OCI-LY7 (cell line): Measurements from ENCODE around the gene MON1B. TPM values are rescaled to one million over a fixed set of nuclear protein-coding genes. Genes with fewer than 3 reads are reported as not detected.

Experiments
- BruUV-seq: library from RNA; stranded (reverse); fragments of 400-500 nt; replicated peaks from 2 replicates; lab custom pipeline; 2021; lab: Mats Ljungman, UMichigan
- CTCF ChIA-PET: fragments of 300-600 bp; sonication (Branson Sonifier 250); formaldehyde crosslinking; loops from one replicate; lab custom pipeline; 2022; ENCODE audit warnings: antibody characterized with exemption; ENCODE audit not compliant: unreplicated experiment; lab: Charles Lee
- POLR2A ChIA-PET: fragments of 300-600 bp; sonication (Branson Sonifier 250); formaldehyde crosslinking; loops from one replicate; lab custom pipeline; 2022; ENCODE audit warnings: antibody characterized with exemption; lab: Charles Lee
- DNase-seq: peaks from one replicate; pipeline ENCODE4 v3.0.0-alpha.2; 2015; ENCODE audit warnings: low spot score
- H2AFZ ChIP-seq: fragments of 200-600 bp; sonication (generic), shearing (Covaris generic); 2 replicates; pipeline ENCODE4 v1.6.1; 2014; ENCODE audit warnings: mild to moderate bottlenecking, antibody characterized with exemption, low read length, moderate library complexity
- H3K27ac ChIP-seq: fragments of 200-600 bp; sonication (generic); 2 replicates; pipeline ENCODE4 v1.5.1; 2014; ENCODE audit warnings: mixed run types, low read depth, mild to moderate bottlenecking, moderate library complexity, low read length, inconsistent platforms; ENCODE audit not compliant: poor library complexity, severe bottlenecking
- H3K36me3 ChIP-seq: fragments of 200-600 bp; sonication (generic); 2 replicates; pipeline ENCODE4 v1.6.1; 2014; ENCODE audit warnings: mild to moderate bottlenecking, antibody characterized with exemption, low read length, moderate library complexity, mixed read lengths; ENCODE audit not compliant: insufficient read depth
- H3K4me1 ChIP-seq: fragments of 200-600 bp; sonication (generic); 2 replicates; pipeline ENCODE4 v1.5.1; 2014; ENCODE audit warnings: mild to moderate bottlenecking, low read length; ENCODE audit not compliant: insufficient read depth, poor library complexity, severe bottlenecking
- H3K4me2 ChIP-seq: fragments of 200-600 bp; sonication (generic); 2 replicates; pipeline ENCODE4 v1.6.1; 2014; ENCODE audit warnings: mild to moderate bottlenecking, low read length
- H3K4me3 ChIP-seq: fragments of 200-600 bp; sonication (generic); 2 replicates; pipeline ENCODE4 v1.5.1; 2014; ENCODE audit warnings: mild to moderate bottlenecking, low read depth, low read length; ENCODE audit not compliant: poor library complexity, severe bottlenecking
- H3K79me2 ChIP-seq: fragments of 200-600 bp; sonication (generic); 2 replicates; pipeline ENCODE4 v1.6.1; 2016; ENCODE audit warnings: low read depth, mild to moderate bottlenecking, low read length, moderate library complexity, mixed read lengths; ENCODE audit not compliant: insufficient read depth
- H3K9me2 ChIP-seq: fragments of 200-600 bp; sonication (generic); 2 replicates; pipeline ENCODE4 v1.6.1; 2016; ENCODE audit warnings: mild to moderate bottlenecking, low read length, mixed read lengths; ENCODE audit not compliant: insufficient read depth
- H3K9me3 ChIP-seq: fragments of 200-600 bp; sonication (generic); 2 replicates; pipeline ENCODE4 v1.6.1; 2014; ENCODE audit warnings: mild to moderate bottlenecking, mixed run types, low read length, mixed read lengths
- H4K20me1 ChIP-seq: fragments of 200-600 bp; sonication (generic); 2 replicates; pipeline ENCODE4 v1.6.1; 2014; ENCODE audit warnings: mild to moderate bottlenecking, antibody characterized with exemption, low read length, moderate library complexity, mixed read lengths; ENCODE audit not compliant: insufficient read depth
- EZH2phosphoT487 ChIP-seq: fragments of 200-600 bp; sonication (generic); IDR thresholded peaks from 2 replicates; pipeline ENCODE4 v1.6.1; 2018; ENCODE audit warnings: low read depth, borderline replicate concordance, mild to moderate bottlenecking, mixed run types, antibody characterized with exemption, low read length, moderate library complexity, mixed read lengths
- intact Hi-C: fragments of 100-400 bp; cut with micrococcal nuclease; formaldehyde crosslinking; loops from one replicate; pipeline ENCODE4 v1.10.0; 2022; ENCODE audit not compliant: unreplicated experiment
- total RNA-seq, 2 experiments: library from RNA; depleted of rRNA in 1 of 2; stranded (reverse); fragments of >200 nt in 1 of 2; shearing (Covaris generic) in 1 of 2; gene quantifications; 2 replicates each; pipeline ENCODE4 v1.2.3, GENCODE V29; 2014 to 2022
- TF ChIP-seq, protein P1 (sequence below): fragments of 200-600 bp; sonication (generic); conservative IDR thresholded peaks from 2 replicates; pipeline ENCODE4 v1.5.1; 2014; ENCODE audit warnings: mild to moderate bottlenecking, antibody characterized with exemption, low read length, moderate library complexity, mixed read lengths

MON1B gene
- total RNA-seq, 2 experiments from 2014 or later, result 20.4 to 72.7 TPM

DNA sequence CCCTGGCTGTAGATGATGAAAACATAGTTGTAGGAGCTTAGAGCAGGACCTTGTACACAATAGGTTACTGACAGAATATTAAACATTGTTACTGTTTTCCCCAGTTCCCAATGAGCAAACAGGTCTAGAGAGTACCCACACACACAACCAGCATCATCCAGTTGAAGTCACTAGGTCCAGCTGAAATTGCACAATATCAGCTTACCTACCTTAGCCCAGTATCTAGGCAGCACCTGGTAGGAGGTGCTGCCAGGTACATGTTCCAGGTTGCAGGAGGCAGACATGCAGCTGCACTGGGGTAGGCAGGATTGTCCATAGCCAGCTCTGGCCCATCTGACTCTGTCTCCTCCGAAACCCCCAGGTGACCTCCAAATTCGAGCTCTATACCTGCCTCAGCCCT is 6.8 kb downstream of the MON1B start:
- H3K9me3 ChIP-seq, result no peaks in the 10 kb centered on the region
- TF ChIP-seq, protein P1, sequence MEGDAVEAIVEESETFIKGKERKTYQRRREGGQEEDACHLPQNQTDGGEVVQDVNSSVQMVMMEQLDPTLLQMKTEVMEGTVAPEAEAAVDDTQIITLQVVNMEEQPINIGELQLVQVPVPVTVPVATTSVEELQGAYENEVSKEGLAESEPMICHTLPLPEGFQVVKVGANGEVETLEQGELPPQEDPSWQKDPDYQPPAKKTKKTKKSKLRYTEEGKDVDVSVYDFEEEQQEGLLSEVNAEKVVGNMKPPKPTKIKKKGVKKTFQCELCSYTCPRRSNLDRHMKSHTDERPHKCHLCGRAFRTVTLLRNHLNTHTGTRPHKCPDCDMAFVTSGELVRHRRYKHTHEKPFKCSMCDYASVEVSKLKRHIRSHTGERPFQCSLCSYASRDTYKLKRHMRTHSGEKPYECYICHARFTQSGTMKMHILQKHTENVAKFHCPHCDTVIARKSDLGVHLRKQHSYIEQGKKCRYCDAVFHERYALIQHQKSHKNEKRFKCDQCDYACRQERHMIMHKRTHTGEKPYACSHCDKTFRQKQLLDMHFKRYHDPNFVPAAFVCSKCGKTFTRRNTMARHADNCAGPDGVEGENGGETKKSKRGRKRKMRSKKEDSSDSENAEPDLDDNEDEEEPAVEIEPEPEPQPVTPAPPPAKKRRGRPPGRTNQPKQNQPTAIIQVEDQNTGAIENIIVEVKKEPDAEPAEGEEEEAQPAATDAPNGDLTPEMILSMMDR, result no peak
- no peak for TF ChIP-seq EZH2phosphoT487
- peaks cover 78% of the 10 kb centered on the region for H3K36me3 ChIP-seq
- peaks cover 1% of the 10 kb centered on the region for H3K4me1 ChIP-seq
- H3K4me2 ChIP-seq, result no peak overlapping the region
- H2AFZ ChIP-seq, result no peak overlapping the region
- H3K79me2 ChIP-seq, result peaks cover 10% of the 10 kb centered on the region
- DNase-seq, result no peak
- no TSS peak for BruUV-seq
- H3K4me3 ChIP-seq, result no peak overlapping the region
- CTCF ChIA-PET, result no interaction called here
- H4K20me1 ChIP-seq, result 0 out of 2 replicates have a peak, but pooled peaks cover 2% of the 10 kb centered on the region
- H3K9me2 ChIP-seq, result no peaks in the 10 kb centered on the region
- intact Hi-C loops, result loop anchor here (10.0 kb wide), 1 partner anchor 527 kb away; the partner anchor contains the start of gene NUDT7
- POLR2A ChIA-PET, result interaction anchor here (0.6 to 1.3 kb wide), 2 partner anchors 12 to 1417 kb away, joined by 4 read pairs; no protein-coding TSS in a partner anchor
- H3K27ac ChIP-seq, result no peak overlapping the region

DNA sequence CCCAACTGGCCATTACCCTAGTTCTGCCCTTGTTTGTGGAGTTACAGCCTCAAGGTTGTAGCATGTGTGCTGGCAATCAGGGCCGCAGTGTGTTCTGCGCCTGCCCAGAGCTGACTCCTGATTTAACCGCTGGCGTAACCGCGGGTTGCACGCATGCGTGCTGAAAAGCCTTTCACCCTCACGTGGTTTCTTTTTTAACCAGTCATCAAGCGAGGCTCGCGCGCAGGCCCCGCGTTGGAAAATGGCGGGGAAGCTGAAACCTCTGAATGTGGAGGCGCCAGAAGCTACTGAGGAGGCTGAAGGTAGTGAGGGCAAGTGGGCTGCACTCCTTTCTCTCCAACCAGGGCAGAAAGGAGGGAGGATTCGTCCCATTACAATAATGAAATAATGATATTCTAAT is 8.2 kb downstream of the MON1B start, which contains the start of gene SYCE1L:
Gene SYCE1L, plus strand, starts transcription at position 198 of the 400 bp plus-strand sequence. Its CDS starts 44 bp downstream, at position 242.
- DNase-seq, result no peak
- CTCF ChIA-PET, result no interaction called here
- no TSS peak for BruUV-seq
- no peaks in the 10 kb centered on the region for H3K9me3 ChIP-seq
- intact Hi-C loops, result loop anchor here (10.0 kb wide), 1 partner anchor 526 kb away; the partner anchor contains the start of gene NUDT7
- H3K4me3 ChIP-seq, result no peak within 1 kb of the TSS
- H3K27ac ChIP-seq, result no peak within 1 kb of the TSS
- TF ChIP-seq EZH2phosphoT487, result no peak
- TF ChIP-seq, protein P1, result no peak
- no peaks in the 10 kb centered on the region for H3K9me2 ChIP-seq
- no peaks in the 10 kb centered on the region for H3K4me1 ChIP-seq
- H3K4me2 ChIP-seq, result no peak within 1 kb of the TSS
- no peaks in the 10 kb centered on the region for H4K20me1 ChIP-seq
- POLR2A ChIA-PET, result interaction anchor here (0.6 kb wide), 1 partner anchor 92 kb away, joined by 7 read pairs; no protein-coding TSS in a partner anchor
- peaks cover 63% of the 10 kb centered on the region for H3K36me3 ChIP-seq
- H2AFZ ChIP-seq, result no peak within 1 kb of the TSS
- H3K79me2 ChIP-seq, result no peaks in the 10 kb centered on the region

DNA sequence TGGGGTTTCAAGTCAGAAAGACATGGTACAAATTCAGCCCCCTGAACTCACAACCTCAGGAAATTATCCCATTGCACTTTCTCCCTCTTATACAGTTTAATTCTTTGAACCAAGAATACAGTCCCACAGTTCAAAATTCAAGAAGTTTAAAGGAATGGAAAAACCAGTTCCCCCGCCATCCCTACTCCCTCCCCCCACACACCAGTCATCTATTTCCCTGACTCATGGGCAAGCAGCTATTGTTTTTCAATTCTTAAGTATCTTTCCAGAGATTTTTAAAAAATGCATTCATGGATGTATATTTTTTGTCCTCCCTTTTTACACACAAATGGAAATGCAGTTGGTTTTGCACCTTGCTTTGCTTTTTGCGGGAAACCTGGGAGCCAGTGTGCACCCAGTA is 15.5 kb downstream of the MON1B start:
- Histone ChIP-seq H2AFZ (no peak overlapping the region), H3K79me2 (no peaks in the 10 kb centered on the region), H3K4me1 (peaks cover 2% of the 10 kb centered on the region), H3K36me3 (peaks cover under 1% of the 10 kb centered on the region; the same call in 1 of the 2 replicates), H3K9me2 (no peaks in the 10 kb centered on the region), H3K9me3 (no peaks in the 10 kb centered on the region), H3K4me3 (no peak overlapping the region), H3K4me2 (no peak overlapping the region), H3K27ac (no peak overlapping the region), H4K20me1 (no peaks in the 10 kb centered on the region)
- ChIA-PET POLR2A (interaction anchor here (1.4 kb wide), 1 partner anchor 11 kb away, joined by 3 read pairs; no protein-coding TSS in a partner anchor), CTCF (no interaction called here)
- intact Hi-C loops, result no loop called here
- DNase-seq, result no peak
- TF ChIP-seq, protein P1, result no peak
- no peak for TF ChIP-seq EZH2phosphoT487
- no TSS peak for BruUV-seq
